ENCODE results near the gene KLHL6.

KLHL6 gene

GRCh38 chr3:183555541-183556081, at the start of gene KLHL6:
Gene KLHL6 (minus strand): TSS chr3:183555706. CDS start chr3:183555653, 53 bp downstream.
- no peaks in the 10 kb centered on the region for H3K27me3 Mint-ChIP-seq
- H3K36me3 Mint-ChIP-seq, result peaks cover 14 to 33% of the 10 kb centered on the region in 2 donors
- H3K27ac Mint-ChIP-seq, result peak within 1 kb of the TSS; percentile 100
- peak; percentile 75 for DNase-seq
- H3K4me3 Mint-ChIP-seq, result peak within 1 kb of the TSS; percentile 94 to 100
- H3K9me3 Mint-ChIP-seq, result no peaks in the 10 kb centered on the region
- peak; percentile 82 to 92 for ATAC-seq (replicated peaks)
- peaks cover 35 to 60% of the 10 kb centered on the region in 2 donors for H3K4me1 Mint-ChIP-seq

- Mint-ChIP-seq H3K4me3 (no peak overlapping the region), H3K27ac (no peak overlapping the region), H3K27me3 (peaks cover 6 to 14% of the 10 kb centered on the region in 2 donors), H3K36me3 (peaks cover 13% of the 10 kb centered on the region in 2 donors), H3K9me3 (peaks cover 11 to 13% of the 10 kb centered on the region in 2 donors), H3K4me1 (peaks cover 0 to under 1% of the 10 kb centered on the region in 2 donors)
- DNase-seq (no peak), ATAC-seq (replicated peaks) (no peak)
Measured at GRCh38 chr3:183597959-183598358, 42.5 kb upstream of the KLHL6 start.

- Mint-ChIP-seq H3K4me1 (peaks cover 20 to 28% of the 10 kb centered on the region in 2 donors), H3K4me3 (no peak overlapping the region), H3K27ac (no peak overlapping the region), H3K36me3 (peaks cover 13% of the 10 kb centered on the region in 2 donors), H3K9me3 (peaks cover 11 to 13% of the 10 kb centered on the region in 2 donors), H3K27me3 (peaks cover 6 to 14% of the 10 kb centered on the region in 2 donors)
- no peak for DNase-seq
- no peak for ATAC-seq (replicated peaks)
Measured at GRCh38 chr3:183594636-183595035, 39.1 kb upstream of the KLHL6 start.

- Mint-ChIP-seq H3K27ac (no peak overlapping the region), H3K4me1 (peaks cover 27 to 42% of the 10 kb centered on the region in 2 donors), H3K36me3 (peaks cover 5% of the 10 kb centered on the region in 2 donors), H3K9me3 (peaks cover 3 to 5% of the 10 kb centered on the region in 2 donors), H3K27me3 (peaks cover 6 to 14% of the 10 kb centered on the region in 2 donors), H3K4me3 (peak overlapping the region in 1 of 2 donors; percentile 16)
- no peak for DNase-seq
- no peak for ATAC-seq (replicated peaks)
Measured at GRCh38 chr3:183592821-183593220, 37.3 kb upstream of the KLHL6 start.

GRCh38 chr3:183591881-183592521, 36.5 kb upstream of the KLHL6 start:
- DNase-seq, result peak; percentile 43
- H3K9me3 Mint-ChIP-seq, result peaks cover 4% of the 10 kb centered on the region in 2 donors
- peak; percentile 94 to 95 for ATAC-seq (replicated peaks)

GRCh38 chr3:183590442-183590841, 34.9 kb upstream of the KLHL6 start:
- DNase-seq (no peak), ATAC-seq (replicated peaks) (no peak)
- no peak overlapping the region for H3K27ac Mint-ChIP-seq
- H3K9me3 Mint-ChIP-seq, result peaks cover 0 to 3% of the 10 kb centered on the region in 2 donors
- no peaks in the 10 kb centered on the region for H3K36me3 Mint-ChIP-seq
- peaks cover 6 to 8% of the 10 kb centered on the region in 2 donors for H3K27me3 Mint-ChIP-seq
- no peak overlapping the region for H3K4me3 Mint-ChIP-seq
- peaks cover 35 to 59% of the 10 kb centered on the region in 2 donors for H3K4me1 Mint-ChIP-seq

More at GRCh38 chr3:183591881-183592521, 36.5 kb upstream of the KLHL6 start:
- Mint-ChIP-seq H3K36me3 (peaks cover 5% of the 10 kb centered on the region in 2 donors), H3K4me1 (peaks cover 31 to 50% of the 10 kb centered on the region in 2 donors), H3K27ac (peak overlapping the region; percentile 81), H3K27me3 (peaks cover 6 to 13% of the 10 kb centered on the region in 2 donors), H3K4me3 (peak overlapping the region; percentile 67 to 78)

- H3K4me1 Mint-ChIP-seq, result peaks cover 32 to 52% of the 10 kb centered on the region in 2 donors
- no peak overlapping the region for H3K27ac Mint-ChIP-seq
Measured at GRCh38 chr3:183587336-183587735, 31.8 kb upstream of the KLHL6 start.

GRCh38 chr3:183586477-183586876, 31.0 kb upstream of the KLHL6 start:
- Mint-ChIP-seq H3K9me3 (peaks cover 0 to 3% of the 10 kb centered on the region in 2 donors), H3K36me3 (no peaks in the 10 kb centered on the region), H3K4me1 (peaks cover 25 to 46% of the 10 kb centered on the region in 2 donors), H3K4me3 (no peak overlapping the region), H3K27me3 (peaks cover 0 to 2% of the 10 kb centered on the region in 2 donors), H3K27ac (no peak overlapping the region)
- no peak for DNase-seq
- no peak for ATAC-seq (replicated peaks)

More at GRCh38 chr3:183587336-183587735, 31.8 kb upstream of the KLHL6 start:
- ATAC-seq (replicated peaks), result no peak
- Mint-ChIP-seq H3K27me3 (no peaks in the 10 kb centered on the region), H3K36me3 (no peaks in the 10 kb centered on the region), H3K9me3 (peaks cover 0 to 3% of the 10 kb centered on the region in 2 donors), H3K4me3 (no peak overlapping the region)
- no peak for DNase-seq

- H3K27ac Mint-ChIP-seq, result no peak overlapping the region
- peaks cover 0 to 3% of the 10 kb centered on the region in 2 donors for H3K9me3 Mint-ChIP-seq
- H3K36me3 Mint-ChIP-seq, result no peaks in the 10 kb centered on the region
- no peak for DNase-seq
- peaks cover 24 to 46% of the 10 kb centered on the region in 2 donors for H3K4me1 Mint-ChIP-seq
- no peak for ATAC-seq (replicated peaks)
- no peak overlapping the region for H3K4me3 Mint-ChIP-seq
- H3K27me3 Mint-ChIP-seq, result peaks cover 4 to 7% of the 10 kb centered on the region in 2 donors
Measured at GRCh38 chr3:183584914-183585280, 29.4 kb upstream of the KLHL6 start.

- peaks cover 0 to 3% of the 10 kb centered on the region in 2 donors for H3K9me3 Mint-ChIP-seq
- DNase-seq, result no peak
- peaks cover 4 to 10% of the 10 kb centered on the region in 2 donors for H3K27me3 Mint-ChIP-seq
- no peak overlapping the region for H3K4me3 Mint-ChIP-seq
- ATAC-seq (replicated peaks), result no peak
- H3K4me1 Mint-ChIP-seq, result peaks cover 27 to 48% of the 10 kb centered on the region in 2 donors
- H3K36me3 Mint-ChIP-seq, result no peaks in the 10 kb centered on the region
- H3K27ac Mint-ChIP-seq, result no peak overlapping the region
Measured at GRCh38 chr3:183584246-183584913, 28.9 kb upstream of the KLHL6 start.

GRCh38 chr3:183583331-183584245, 28.1 kb upstream of the KLHL6 start:
- H3K27me3 Mint-ChIP-seq, result peaks cover 4 to 10% of the 10 kb centered on the region in 2 donors
- H3K4me1 Mint-ChIP-seq, result peaks cover 25 to 43% of the 10 kb centered on the region in 2 donors
- no peak overlapping the region for H3K27ac Mint-ChIP-seq
- DNase-seq (no peak), ATAC-seq (replicated peaks) (no peak)
- no peaks in the 10 kb centered on the region for H3K36me3 Mint-ChIP-seq
- peaks cover 0 to 3% of the 10 kb centered on the region in 2 donors for H3K9me3 Mint-ChIP-seq
- H3K4me3 Mint-ChIP-seq, result no peak overlapping the region

GRCh38 chr3:183582161-183582560, 26.7 kb upstream of the KLHL6 start:
- no peak for ATAC-seq (replicated peaks)
- Mint-ChIP-seq H3K4me3 (no peak overlapping the region), H3K27ac (no peak overlapping the region)

GRCh38 chr3:183581496-183582155, 26.1 kb upstream of the KLHL6 start:
- peaks cover 0 to 1% of the 10 kb centered on the region in 2 donors for H3K9me3 Mint-ChIP-seq
- H3K4me1 Mint-ChIP-seq, result peaks cover 29 to 35% of the 10 kb centered on the region in 2 donors
- no peak overlapping the region for H3K27ac Mint-ChIP-seq
- H3K36me3 Mint-ChIP-seq, result no peaks in the 10 kb centered on the region
- ATAC-seq (replicated peaks) (no peak), DNase-seq (no peak)
- H3K27me3 Mint-ChIP-seq, result peaks cover 15 to 23% of the 10 kb centered on the region in 2 donors
- no peak overlapping the region for H3K4me3 Mint-ChIP-seq

More at GRCh38 chr3:183582161-183582560, 26.7 kb upstream of the KLHL6 start:
- no peaks in the 10 kb centered on the region for H3K36me3 Mint-ChIP-seq
- peaks cover 28 to 39% of the 10 kb centered on the region in 2 donors for H3K4me1 Mint-ChIP-seq
- peaks cover 0 to 1% of the 10 kb centered on the region in 2 donors for H3K9me3 Mint-ChIP-seq
- peaks cover 13 to 21% of the 10 kb centered on the region in 2 donors for H3K27me3 Mint-ChIP-seq
- DNase-seq, result no peak

Measured in stimulated activated naive B cell treated with anti-CD40 and anti-IgM and Interleukin-4, amounts not matched to agents 10 μg/mL and 1 μg/mL and 100 μg/mL, for 72 hours (primary cell).